GM18499 (cell line): ENCODE results near the gene POTEG.
"Not testable (repeated sequence)": the region's sequence is repeated elsewhere in the genome, so short reads cannot be mapped to it uniquely, and the experiment has no call there.

Experiments used
- ATAC-seq: cut with Tn5 transposase; IDR thresholded peaks from one replicate; pipeline ENCODE4 v1.9.1; 2021; ENCODE audit warnings: moderate number of reproducible peaks; ENCODE audit not compliant: insufficient read depth, unreplicated experiment

The POTEG gene

GRCh38 chr14:19434241-19434640, at the start of gene POTEG:
Gene POTEG (minus strand): TSS chr14:19434341. CDS start chr14:19434289, 52 bp downstream.
- not testable (repeated sequence) for ATAC-seq

GRCh38 chr14:19482093-19482492, 48.0 kb upstream of the POTEG start:
- not testable (repeated sequence) for ATAC-seq

GRCh38 chr14:19481421-19481820, 47.3 kb upstream of the POTEG start:
- not testable (repeated sequence) for ATAC-seq

GRCh38 chr14:19480491-19480890, 46.4 kb upstream of the POTEG start:
- ATAC-seq = not testable (repeated sequence)

- not testable (repeated sequence) for ATAC-seq
Observed at GRCh38 chr14:19445761-19446160, 11.6 kb upstream of the POTEG start.

GRCh38 chr14:19439826-19440225, 5.7 kb upstream of the POTEG start:
- not testable (repeated sequence) for ATAC-seq

- not testable (repeated sequence) for ATAC-seq
Observed at GRCh38 chr14:19439219-19439618, 5.1 kb upstream of the POTEG start.

- ATAC-seq = not testable (repeated sequence)
Observed at GRCh38 chr14:19437126-19437443, 2.9 kb upstream of the POTEG start.

GRCh38 chr14:19436311-19437125, 2.4 kb upstream of the POTEG start:
- not testable (repeated sequence) for ATAC-seq

- not testable (repeated sequence) for ATAC-seq
Observed at GRCh38 chr14:19435852-19436251, 1.7 kb upstream of the POTEG start.

GRCh38 chr14:19434891-19435290, 750 bp upstream of the POTEG start:
- not testable (repeated sequence) for ATAC-seq

- ATAC-seq = not testable (repeated sequence)
Observed at GRCh38 chr14:19433765-19434164, 376 bp downstream of the POTEG start.

GRCh38 chr14:19408519-19408918, 25.6 kb downstream of the POTEG start:
- ATAC-seq = not testable (repeated sequence)

GRCh38 chr14:19402097-19402496, 32.0 kb downstream of the POTEG start:
- not testable (repeated sequence) for ATAC-seq

- ATAC-seq = not testable (repeated sequence)
Observed at GRCh38 chr14:19394727-19395126, 39.4 kb downstream of the POTEG start.

- ATAC-seq = not testable (repeated sequence)
Observed at GRCh38 chr14:19390230-19390629, 43.9 kb downstream of the POTEG start.

GRCh38 chr14:19388741-19389140, 45.4 kb downstream of the POTEG start:
- ATAC-seq = not testable (repeated sequence)

- ATAC-seq = not testable (repeated sequence)
Observed at GRCh38 chr14:19386996-19387395, 47.1 kb downstream of the POTEG start.

GRCh38 chr14:19386309-19386708, 47.8 kb downstream of the POTEG start:
- ATAC-seq = not testable (repeated sequence)

GRCh38 chr14:19384088-19384781, 49.9 kb downstream of the POTEG start:
- ATAC-seq = not testable (repeated sequence)

- not testable (repeated sequence) for ATAC-seq
Observed at GRCh38 chr14:19383008-19383584, 51.0 kb downstream of the POTEG start.
